ENCODE results near the gene ENOX1.

Gene ENOX1

DNA sequence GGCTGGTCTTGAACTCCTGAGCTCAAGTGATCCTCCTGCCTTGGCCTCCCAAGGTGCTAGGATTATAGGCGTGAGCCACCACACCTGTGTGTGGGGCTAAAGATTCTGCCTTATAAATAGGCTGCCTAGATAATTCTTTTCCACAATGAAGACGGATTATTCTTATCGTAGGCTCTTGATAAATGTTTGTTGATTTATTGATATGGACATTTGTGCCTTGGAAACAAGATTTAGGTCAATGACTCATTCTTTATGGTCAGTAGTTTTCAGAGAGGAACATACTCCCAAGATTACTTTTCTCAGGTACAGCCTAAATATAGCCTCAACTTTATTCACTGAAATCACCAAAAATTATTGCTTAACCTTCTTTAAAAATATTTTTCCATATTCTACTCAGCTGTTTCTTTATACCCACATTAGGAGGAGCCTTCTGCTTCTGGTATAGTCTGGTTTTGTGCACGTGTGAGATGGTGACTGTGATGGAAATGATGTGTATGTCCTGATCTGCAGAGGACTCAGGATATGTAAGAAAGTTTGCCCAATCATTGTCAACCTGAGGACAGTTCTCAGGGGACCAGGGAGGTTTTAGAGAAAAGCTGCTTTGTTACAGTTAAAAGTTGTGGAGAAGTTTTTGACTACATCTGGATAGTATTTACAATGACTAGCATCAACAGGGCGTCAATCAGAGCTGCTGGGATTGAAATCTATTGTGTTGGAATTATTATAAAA, 554.5 kb downstream of the ENOX1 start:
- peak; percentile 41 for DNase-seq

DNA sequence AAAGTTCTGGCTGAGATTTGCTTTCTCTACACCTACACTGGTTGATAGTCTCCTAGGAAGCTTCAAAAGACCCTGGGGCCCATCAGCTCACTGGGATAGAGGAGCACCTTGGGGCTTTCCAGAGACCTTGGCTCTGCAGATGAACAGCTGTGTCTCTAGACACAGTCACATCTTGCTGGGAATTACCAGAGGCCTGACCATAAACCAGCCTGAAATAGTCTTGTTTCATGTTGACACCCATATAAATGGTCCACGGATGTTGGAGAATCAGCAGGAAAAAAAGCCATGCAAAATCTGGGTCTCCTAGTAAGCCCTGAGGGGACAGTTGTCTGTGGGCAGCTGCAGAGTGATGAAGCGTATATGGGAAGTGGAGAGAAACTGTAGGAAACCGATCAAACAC, 555.8 kb downstream of the ENOX1 start:
- no peak for DNase-seq

DNA sequence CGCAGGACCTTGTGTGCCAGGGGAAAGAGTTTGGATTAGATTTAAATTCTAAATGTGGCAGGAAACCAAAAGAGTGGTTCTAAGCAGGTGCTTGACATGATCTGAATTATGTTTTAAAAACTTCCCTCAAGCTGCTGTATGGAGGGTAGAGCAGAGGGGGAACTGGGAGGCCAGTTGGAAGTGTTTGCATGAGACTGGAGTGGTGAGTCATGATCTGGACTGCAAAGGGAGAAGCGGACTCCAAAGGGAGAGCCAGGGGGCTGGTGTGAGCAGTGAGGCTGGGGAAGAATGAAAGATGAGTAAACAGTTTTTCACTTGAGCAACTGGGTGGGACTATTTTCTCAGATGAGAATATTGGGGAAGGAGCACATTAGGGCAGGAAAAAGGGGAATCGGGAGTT, 557.3 kb downstream of the ENOX1 start:
- DNase-seq = peak; percentile 60

DNA sequence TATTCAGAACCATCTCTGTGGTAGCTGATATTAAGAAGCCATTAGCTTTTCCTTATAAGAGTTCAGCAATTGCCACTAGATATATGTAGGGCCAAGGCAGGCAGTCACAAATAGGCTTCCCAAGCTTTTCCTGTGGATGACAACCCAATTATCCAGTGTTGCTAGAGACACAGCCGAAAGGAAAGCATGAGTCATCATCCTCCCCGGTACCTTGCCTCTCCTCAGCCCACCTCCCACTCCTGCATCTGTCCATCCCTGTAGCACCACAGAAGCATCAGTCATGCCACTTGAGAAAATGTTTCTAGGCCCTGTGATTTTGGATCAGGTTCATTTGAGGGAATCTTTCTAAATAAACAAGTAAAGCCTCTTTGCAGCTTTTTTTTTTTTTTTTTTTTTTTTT, 559.1 kb downstream of the ENOX1 start:
- DNase-seq = peak; percentile 39

DNA sequence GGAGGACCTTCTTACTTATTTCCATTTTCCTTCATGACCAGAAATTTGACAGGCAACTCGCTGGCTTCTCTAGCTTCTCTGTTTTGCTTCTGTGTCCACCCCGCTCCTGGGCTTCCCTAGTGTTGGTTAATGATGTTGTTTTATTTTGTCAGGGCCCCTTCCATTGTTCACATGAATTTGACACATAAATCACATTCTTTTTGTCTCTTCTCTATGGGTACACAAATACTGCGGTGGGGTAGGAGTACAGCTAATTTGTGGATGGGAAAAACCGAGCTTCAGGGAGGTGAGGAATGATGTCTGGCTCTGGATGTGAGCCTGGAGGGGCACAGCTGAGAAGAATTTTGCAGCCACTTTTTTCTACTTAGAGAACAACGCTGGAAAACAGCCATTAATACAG, 563.6 kb downstream of the ENOX1 start:
- no peak for DNase-seq

DNA sequence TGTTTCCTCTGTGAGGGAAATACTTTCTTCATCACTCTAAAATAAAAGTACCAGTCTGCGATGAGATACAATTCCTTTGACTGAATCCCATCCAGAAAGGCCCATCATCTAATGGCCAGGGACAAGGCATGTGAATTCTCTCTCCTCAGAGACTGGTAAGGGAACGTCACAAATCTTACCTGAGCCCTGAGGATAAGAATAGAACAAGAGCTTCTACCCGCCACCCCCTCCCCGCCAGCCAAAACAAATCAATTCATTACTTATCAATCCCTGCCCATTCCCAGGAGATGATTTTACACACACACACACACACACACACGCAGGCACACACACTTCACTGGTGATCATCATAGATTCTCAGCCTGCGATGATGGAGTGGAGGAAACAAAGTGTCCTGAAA, 564.7 kb downstream of the ENOX1 start:
- DNase-seq = no peak

DNA sequence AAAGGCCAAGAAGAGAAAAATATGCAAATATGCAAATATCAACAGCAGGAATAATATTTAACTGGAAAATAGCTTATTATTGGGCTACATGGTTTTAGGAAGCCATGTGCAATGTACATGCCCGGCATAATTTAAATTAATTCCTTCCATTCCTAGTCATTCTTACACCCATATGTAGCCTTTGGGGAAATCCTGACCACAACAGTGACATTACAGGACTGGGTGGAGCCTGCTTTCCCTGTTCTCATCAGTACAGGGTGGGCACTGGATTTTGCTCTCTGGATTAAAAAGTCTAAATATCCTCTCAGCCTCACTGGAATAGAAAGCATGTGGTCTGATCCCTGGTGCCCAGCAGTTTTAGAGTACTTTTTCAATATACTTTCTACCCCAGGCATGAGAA, 565.2 kb downstream of the ENOX1 start:
- DNase-seq = no peak

DNA sequence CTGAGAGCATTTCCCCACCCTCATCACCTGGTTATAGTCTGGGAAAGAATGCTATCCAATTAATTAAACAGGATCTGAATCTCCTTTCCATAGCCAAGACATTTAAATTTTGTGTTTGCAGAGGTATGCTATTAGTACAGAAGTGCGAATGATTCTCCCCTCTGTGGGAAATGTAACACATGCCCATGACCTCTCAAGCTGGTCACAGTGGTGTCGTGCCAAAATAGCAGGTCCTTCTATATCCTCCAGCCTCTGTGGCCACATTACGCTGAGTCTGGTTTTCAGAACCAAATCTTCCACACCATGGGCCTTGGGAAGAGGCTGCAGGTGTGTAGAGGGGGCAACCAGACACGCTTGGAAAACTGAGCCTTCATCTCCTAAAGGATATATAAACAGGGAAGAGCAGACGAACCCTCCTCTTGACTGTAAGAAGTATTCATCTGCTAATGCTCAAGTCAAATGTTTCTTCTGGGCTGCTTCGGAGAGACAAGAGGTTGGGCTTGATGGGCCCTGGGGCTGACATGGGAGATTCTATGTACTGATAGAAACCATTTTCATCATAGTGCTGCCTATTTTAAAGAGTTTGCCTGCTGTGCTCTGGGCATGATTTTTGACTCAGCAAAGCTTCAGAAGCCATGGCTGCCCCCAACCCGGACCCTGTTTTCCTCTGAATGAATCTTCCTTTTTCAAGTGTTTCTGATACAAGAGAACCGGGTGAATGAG, 565.7 kb downstream of the ENOX1 start:
- no peak for DNase-seq

DNA sequence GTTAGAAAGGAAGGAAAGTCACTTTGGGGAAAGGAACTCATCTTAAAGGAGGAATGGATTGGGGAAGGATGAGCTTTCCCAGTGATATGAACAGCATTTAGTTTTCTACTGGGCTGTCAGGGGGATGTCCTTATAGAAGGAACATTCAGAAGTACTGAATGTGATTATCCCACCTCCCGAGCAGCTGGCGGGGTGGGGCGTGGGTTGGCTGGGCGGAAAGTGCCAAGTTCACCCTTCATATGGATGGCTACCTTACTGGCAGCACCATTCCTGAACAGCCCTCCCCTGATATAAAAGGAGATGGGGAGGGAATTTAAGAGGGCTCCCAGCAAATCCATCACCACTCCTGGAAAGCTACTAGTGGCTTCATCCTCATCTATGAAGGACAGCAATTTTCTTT, 572.6 kb downstream of the ENOX1 start:
- no peak for DNase-seq

DNA sequence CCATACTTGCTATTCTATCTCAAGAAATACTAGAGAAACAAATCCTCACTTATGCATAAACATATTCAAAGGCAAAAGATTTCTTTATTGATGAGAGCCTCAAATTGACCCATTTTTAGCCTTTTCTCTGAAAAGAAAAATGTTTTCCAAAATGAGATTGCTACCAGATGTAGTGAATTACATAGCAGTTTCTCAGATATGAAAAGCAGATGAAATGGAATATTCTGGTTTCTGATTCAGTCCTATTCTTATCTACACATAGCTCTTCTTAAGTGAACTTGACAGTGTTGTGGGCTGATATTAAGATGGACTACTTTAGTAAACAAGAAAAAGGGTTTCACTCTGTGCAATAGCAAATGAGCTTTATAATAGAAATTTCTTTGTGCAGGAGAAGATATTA, 579.9 kb downstream of the ENOX1 start:
- no peak for DNase-seq

DNA sequence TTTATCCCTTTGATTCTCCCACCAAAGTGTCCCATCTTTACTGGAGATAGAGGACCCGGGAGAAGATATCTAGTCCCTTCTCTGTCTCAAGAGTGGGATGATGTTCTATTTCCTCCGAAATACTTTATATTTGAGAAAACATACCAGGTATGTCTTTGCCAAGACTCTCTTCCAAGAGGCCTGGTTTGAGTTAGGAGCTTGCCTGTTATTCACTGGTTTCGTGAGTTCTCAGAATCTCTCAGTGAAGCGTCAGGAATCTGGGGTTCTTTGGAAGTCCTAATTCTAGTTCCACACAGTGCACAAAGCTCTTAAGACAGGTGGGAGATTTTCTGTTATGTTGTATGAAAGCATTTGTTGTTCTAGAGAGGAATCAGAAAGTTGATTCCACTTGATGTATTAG, 581.4 kb downstream of the ENOX1 start:
- DNase-seq = no peak

DNA sequence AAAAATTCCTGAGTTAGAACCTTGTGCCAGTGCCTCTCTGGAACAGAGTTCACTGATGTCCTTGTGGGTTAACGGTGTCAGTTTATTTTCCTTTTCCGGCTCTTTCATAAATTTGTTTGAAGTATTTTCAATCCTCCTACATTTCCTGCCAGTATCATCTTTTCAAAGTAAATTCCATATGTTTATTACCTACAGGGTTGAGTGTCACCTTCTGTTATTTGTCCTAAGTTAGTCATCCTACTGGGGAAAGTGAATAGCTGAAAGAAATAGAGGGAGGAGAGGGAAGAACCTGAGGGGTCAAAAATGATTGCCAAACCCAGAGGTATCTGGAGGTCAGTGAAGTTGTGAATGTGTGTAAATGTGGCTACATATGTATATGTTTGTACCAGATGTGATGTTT, 582.2 kb downstream of the ENOX1 start:
- no peak for DNase-seq

DNA sequence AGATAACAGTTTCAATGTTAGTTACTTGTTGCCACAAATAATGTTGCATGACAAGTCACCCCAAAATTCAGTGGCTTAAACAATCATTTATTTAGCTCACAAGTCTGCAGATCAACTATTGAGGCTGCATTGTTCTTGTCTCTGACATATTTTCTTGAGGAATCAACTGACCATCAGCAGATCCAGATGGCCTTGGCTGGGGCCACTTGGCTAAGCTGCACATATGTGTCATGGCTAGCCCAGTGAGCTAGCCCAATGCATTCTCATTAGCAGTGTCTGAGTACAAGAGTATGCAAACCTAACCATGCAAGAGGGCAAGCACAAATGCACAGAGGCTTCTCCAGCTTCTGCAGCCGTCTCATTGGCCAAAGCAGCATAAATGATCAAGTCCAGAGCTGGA, 583.0 kb downstream of the ENOX1 start:
- DNase-seq = no peak

DNA sequence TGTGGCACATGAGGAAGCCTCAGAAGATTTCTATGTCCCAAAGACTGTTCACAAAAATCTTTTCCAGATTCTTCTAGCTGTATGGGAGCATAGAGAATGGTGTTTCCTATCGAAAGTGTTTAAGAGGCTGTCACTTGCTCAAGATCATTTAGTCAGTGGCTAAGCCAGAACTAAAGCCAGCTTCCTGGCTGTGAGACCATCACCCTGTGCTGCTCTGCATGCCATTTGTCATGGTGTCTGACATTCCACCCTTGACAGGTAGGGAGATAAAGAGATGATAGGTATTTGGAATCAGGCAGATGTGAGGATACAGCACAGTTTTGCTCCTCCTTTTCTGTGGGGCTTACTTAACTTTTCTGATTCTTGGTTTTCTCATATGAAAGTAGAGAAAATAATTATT, 586.0 kb downstream of the ENOX1 start:
- no peak for DNase-seq

DNA sequence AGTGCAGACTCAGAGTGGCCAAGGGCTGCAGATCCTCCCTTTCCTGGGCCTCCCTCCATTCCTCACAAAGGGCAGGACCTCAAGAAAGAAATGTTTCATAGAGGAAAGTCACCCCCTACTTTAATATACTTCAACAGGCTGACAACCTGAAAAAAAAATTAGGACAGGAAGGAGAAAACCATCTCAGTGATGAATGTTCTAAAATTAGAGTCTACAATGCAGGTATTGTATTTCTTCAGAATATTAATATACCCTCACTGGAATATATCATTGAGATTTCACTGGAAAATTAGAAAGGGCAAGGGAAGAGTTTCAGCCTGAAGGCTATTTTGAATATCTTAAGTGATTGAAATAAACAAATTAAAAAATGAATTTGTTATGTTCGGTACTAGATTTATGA, 586.5 kb downstream of the ENOX1 start:
- DNase-seq = no peak

DNA sequence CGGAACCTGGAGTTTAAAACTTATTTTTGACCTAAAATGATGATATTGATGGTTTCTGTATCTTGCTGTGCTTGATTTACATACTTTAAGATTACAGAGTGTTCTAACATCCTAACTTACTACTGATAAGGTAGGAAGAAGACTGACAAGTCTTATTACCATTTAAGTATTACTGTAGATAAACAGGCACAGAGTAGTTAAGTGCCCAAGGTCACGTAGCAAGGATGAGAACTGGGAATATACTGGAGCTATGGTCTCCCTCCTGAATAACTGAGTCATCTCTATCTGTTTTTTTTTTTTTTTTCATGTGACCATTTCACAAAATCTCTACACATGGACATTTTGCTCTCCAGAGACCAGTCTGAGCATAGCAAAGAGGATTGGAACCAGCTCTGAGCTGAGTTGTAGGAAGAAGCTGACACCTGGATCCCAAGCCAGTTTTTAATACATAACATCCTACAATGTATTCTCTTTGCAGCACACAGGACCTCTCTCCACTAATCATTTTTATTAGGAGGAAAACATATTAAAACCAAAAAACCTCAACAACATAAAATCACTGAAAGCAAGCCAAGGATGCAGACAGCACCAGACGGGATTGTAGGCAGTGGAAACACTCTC, 589.9 kb downstream of the ENOX1 start:
- no peak for DNase-seq

DNA sequence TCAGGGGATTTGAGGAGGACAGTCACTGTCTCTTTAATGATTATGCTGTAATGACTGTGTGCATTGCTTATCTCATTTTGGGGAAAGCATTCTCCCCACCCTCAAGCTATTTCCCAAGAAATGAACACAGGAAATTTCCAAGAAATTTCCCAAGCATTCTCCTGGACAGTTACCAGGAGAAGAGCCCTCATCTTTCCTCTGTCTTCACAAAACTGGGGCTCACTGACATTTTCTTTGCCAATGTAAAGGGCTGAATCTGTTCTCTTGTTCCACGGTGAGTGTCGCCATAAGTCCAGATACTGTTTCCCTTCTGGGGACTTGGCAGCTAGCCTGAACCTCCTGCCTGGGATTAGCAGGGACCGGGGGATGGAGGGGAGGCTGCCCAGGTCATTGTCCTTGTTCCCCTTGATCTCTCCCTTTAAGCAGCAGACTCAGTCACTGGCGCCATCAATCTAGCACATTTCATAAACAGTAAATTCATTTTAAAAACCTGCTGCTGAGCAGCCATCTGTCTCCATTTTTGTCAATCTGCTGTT, 590.6 kb downstream of the ENOX1 start:
- peak; percentile 29 for DNase-seq

DNA sequence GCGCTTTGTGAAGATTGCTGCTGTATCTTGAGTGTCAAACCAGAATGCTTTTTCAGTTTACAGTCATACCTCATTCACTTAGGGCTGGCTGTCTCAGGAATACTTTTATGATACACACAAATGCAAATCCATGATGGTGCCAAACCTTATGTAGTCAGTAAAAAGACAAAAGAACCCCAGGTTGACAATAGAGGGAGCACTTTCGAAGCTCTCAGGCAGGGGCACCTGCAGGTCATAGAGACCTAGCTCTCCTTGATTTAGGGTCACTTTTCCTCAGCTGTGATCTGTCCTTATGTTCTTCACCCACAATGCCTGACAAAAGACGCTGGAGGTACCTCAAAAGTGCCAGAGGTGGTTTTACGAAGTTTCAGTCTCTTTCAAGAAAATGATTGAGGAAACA, 591.2 kb downstream of the ENOX1 start:
- no peak for DNase-seq

DNA sequence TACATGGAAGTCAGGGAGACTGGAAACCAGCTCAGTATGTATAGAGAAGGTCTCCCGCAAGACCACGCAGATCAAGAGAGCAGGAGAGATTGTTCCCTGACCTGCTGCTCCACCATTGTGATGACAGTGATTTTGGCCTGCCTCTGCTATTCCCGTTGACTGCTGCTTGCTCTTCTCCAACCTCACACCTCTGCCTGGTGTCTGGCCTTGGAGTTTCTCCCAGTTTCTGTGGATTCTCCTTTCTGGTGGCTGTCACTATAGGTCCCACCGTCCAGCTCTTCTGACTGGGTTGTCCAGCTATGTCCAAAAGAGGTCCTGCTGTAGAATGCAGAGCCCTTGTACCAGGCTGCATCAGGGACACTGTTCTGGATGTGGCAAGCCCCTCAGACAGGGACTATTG, 591.7 kb downstream of the ENOX1 start:
- DNase-seq = no peak

DNA sequence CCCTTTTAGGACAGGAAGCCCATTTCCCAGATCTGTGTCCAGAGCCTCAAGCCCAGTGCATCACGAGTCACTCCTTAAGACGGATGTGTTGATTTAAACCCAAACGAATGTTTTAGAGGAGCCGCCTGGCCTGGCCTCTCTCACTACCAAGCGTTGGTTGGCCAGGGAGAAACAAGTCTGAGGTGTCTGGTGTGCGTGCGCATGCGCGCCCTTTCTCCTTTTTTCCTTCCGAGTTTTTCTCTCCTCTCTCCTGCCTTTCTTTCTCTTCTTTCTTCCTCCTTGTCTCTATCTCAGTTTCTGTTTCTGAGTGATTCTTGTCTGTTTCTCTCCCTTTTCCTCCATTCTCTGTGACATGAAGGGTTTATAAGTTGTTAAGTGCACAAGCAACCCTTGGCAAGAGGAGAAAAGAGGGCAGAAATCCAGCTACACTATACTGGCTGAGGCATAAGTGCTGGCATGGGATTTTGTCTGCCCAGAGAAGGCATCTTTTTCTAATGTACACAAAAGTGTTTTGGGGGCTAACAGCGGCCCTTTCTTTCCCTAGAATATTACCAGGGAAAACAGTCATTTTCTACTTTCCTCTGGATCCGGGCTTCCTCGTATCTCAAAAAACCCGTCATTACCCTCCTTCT, 592.9 kb downstream of the ENOX1 start:
- DNase-seq = no peak

DNA sequence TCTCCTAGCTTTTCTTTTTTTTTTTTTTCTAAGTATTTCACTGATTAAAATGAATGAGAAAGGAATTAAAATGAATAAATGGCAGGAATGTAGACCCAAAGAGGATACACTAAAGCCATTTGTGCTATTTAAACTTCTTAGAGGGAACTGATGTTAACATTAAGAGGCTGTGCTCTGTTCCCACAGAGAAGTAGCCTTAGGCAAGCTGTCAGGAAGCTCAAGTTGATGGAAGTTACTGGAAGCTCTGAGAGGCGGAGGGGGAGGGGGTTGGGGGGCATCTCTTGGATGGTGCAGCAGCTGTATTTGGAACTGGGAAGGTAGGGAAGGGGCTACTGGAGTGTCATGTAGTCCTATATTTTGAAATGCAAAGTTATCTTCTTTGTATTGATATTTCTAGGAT, 595.2 kb downstream of the ENOX1 start:
- no peak for DNase-seq

DNA sequence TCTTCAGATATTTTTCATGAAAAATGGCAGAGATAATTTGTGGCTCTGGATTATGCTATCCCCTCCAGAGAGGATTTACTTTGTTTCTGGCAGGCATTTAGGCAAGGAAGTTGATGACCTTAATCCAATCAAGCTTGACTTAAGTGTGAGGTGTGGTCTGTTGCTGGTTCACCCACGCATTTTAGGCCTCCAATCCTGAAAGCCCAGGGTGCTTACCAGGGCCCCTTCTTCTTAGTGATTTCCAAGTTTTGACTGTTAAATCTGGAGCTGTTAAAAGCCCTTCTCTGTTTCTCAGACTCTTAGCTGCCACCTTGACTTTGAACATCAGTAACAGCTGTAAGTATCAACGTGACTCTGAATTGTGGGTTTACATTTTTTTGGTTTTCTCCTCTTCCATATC, 601.5 kb downstream of the ENOX1 start:
- no peak for DNase-seq

DNA sequence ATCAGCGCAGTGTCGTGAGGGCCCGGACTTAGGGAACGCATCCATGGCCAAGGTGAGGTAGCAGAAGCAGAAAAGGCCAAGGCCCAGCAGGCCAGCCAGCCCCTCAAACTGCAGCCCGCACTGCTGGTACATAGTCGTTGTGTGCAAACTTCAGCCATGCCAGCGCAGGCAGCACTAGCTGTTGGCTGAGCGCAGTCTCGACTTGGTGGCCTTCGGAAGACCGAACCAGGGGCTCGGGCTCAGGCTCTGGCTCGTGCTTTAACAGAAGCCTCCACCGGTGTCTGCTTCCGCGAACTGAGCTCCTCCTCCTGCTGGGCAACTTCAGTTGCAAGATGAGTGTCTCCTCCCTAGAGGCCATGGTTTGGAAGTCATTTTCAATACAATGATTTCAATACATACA, 605.9 kb downstream of the ENOX1 start:
- DNase-seq = no peak

Data from fibroblast of skin of right quadriceps (primary cell).